ENCODE data around the gene TMEM44.

- TF ChIP-seq ZNF274 (IDR thresholded peaks at IDR 0.05; ENCODE audit: low read depth, low read length), result no peak
- no peak for TF ChIP-seq YY1 (IDR thresholded peaks at IDR 0.05; ENCODE audit: insufficient read depth, insufficient read length)
- TF ChIP-seq SUZ12 (IDR thresholded peaks at IDR 0.05; ENCODE audit: extremely low read depth, insufficient read depth, insufficient read length), result no peak
Observed at GRCh38 chr3:194620196-194620595, 13.0 kb downstream of the TMEM44 start.
